IPS-20b (cell line): ENCODE data around the gene SLC35F3.

Experiments
- H3K27ac ChIP-seq: one replicate; pipeline ENCODE4 v1.5.1; 2013; ENCODE audit warnings: low read length
- H3K27me3 ChIP-seq: 2 replicates; pipeline ENCODE4 v1.6.1; 2013; ENCODE audit warnings: mild to moderate bottlenecking, low read length, inconsistent platforms; ENCODE audit not compliant: insufficient read depth
- H3K36me3 ChIP-seq: 2 replicates; pipeline ENCODE4 v1.6.1; 2013; ENCODE audit warnings: low read depth, mild to moderate bottlenecking, inconsistent platforms, low read length, moderate library complexity; ENCODE audit not compliant: insufficient read depth
- H3K4me1 ChIP-seq: 2 replicates; pipeline ENCODE4 v1.6.1; 2013; ENCODE audit warnings: mild to moderate bottlenecking, control low read depth, inconsistent platforms, low read length, moderate library complexity; ENCODE audit not compliant: insufficient read depth
- H3K4me3 ChIP-seq: 2 replicates; pipeline ENCODE4 v1.5.1; 2013; ENCODE audit warnings: mild to moderate bottlenecking, low read length, inconsistent platforms
- H3K9ac ChIP-seq: 2 replicates; pipeline ENCODE4 v1.6.1; 2013; ENCODE audit warnings: low read depth, mild to moderate bottlenecking, inconsistent platforms, low read length, moderate library complexity
- H3K9me3 ChIP-seq: 2 replicates; pipeline ENCODE4 v1.6.1; 2013; ENCODE audit warnings: mild to moderate bottlenecking, low read depth, low read length, inconsistent platforms; ENCODE audit not compliant: insufficient read depth

SLC35F3 gene

GRCh38 chr1:233945979-233946378 lies 41.5 kb downstream of the SLC35F3 start:
- no peak overlapping the region for H3K27ac ChIP-seq
- H3K36me3 ChIP-seq = no peaks in the 10 kb centered on the region
- no peaks in the 10 kb centered on the region for H3K9me3 ChIP-seq
- no peaks in the 10 kb centered on the region for H3K4me1 ChIP-seq
- no peaks in the 10 kb centered on the region for H3K27me3 ChIP-seq
- H3K9ac ChIP-seq = no peak overlapping the region
- H3K4me3 ChIP-seq = no peak overlapping the region

- H3K9ac ChIP-seq = no peak overlapping the region
- H3K9me3 ChIP-seq = no peaks in the 10 kb centered on the region
- no peaks in the 10 kb centered on the region for H3K4me1 ChIP-seq
- H3K36me3 ChIP-seq = no peaks in the 10 kb centered on the region
- H3K4me3 ChIP-seq = no peak overlapping the region
- no peaks in the 10 kb centered on the region for H3K27me3 ChIP-seq
- no peak overlapping the region for H3K27ac ChIP-seq
These were observed 42.2 kb downstream of the SLC35F3 start for GRCh38 chr1:233946724-233947123.

GRCh38 chr1:233951804-233952203 lies 47.3 kb downstream of the SLC35F3 start:
- Histone ChIP-seq H3K4me1 (peaks cover 4% of the 10 kb centered on the region; the same call in 1 of the 2 replicates), H3K9me3 (peaks cover 3% of the 10 kb centered on the region; the same call in 1 of the 2 replicates), H3K27me3 (no peaks in the 10 kb centered on the region), H3K4me3 (no peak overlapping the region), H3K36me3 (no peaks in the 10 kb centered on the region), H3K9ac (no peak overlapping the region), H3K27ac (no peak overlapping the region)

- H3K9ac ChIP-seq = no peak overlapping the region
- no peaks in the 10 kb centered on the region for H3K36me3 ChIP-seq
- H3K4me3 ChIP-seq = no peak overlapping the region
- H3K4me1 ChIP-seq = peaks cover 4% of the 10 kb centered on the region; the same call in 1 of the 2 replicates
- no peaks in the 10 kb centered on the region for H3K9me3 ChIP-seq
- no peak overlapping the region for H3K27ac ChIP-seq
- H3K27me3 ChIP-seq = no peaks in the 10 kb centered on the region
These were observed 53.2 kb downstream of the SLC35F3 start for GRCh38 chr1:233957691-233958090.

- Histone ChIP-seq H3K4me1 (peaks cover 4% of the 10 kb centered on the region; the same call in 1 of the 2 replicates), H3K9me3 (no peaks in the 10 kb centered on the region), H3K27me3 (no peaks in the 10 kb centered on the region), H3K4me3 (no peak overlapping the region), H3K27ac (no peak overlapping the region), H3K36me3 (no peaks in the 10 kb centered on the region), H3K9ac (no peak overlapping the region)
These were observed 54.6 kb downstream of the SLC35F3 start for GRCh38 chr1:233959102-233959501.

GRCh38 chr1:233959971-233960370 lies 55.5 kb downstream of the SLC35F3 start:
- Histone ChIP-seq H3K4me3 (no peak overlapping the region), H3K4me1 (peaks cover 4% of the 10 kb centered on the region; the same call in 1 of the 2 replicates), H3K27me3 (no peaks in the 10 kb centered on the region), H3K9ac (no peak overlapping the region), H3K36me3 (no peaks in the 10 kb centered on the region), H3K27ac (no peak overlapping the region), H3K9me3 (no peaks in the 10 kb centered on the region; the same call in 1 of the 2 replicates)

- Histone ChIP-seq H3K27me3 (no peaks in the 10 kb centered on the region), H3K9me3 (no peaks in the 10 kb centered on the region; the same call in 1 of the 2 replicates), H3K9ac (no peak overlapping the region), H3K36me3 (no peaks in the 10 kb centered on the region), H3K4me1 (peaks cover 1% of the 10 kb centered on the region; the same call in 1 of the 2 replicates), H3K27ac (no peak overlapping the region), H3K4me3 (no peak overlapping the region)
These were observed 55.9 kb downstream of the SLC35F3 start for GRCh38 chr1:233960386-233960785.

- no peaks in the 10 kb centered on the region for H3K27me3 ChIP-seq
- H3K9ac ChIP-seq = no peak overlapping the region
- H3K4me3 ChIP-seq = no peak overlapping the region
- H3K36me3 ChIP-seq = no peaks in the 10 kb centered on the region
- no peaks in the 10 kb centered on the region for H3K4me1 ChIP-seq
- H3K27ac ChIP-seq = no peak overlapping the region
- H3K9me3 ChIP-seq = no peaks in the 10 kb centered on the region; the same call in 1 of the 2 replicates
These were observed 58.4 kb downstream of the SLC35F3 start for GRCh38 chr1:233962878-233963277.

GRCh38 chr1:233965856-233966255 lies 61.4 kb downstream of the SLC35F3 start:
- Histone ChIP-seq H3K36me3 (no peaks in the 10 kb centered on the region), H3K9ac (no peak overlapping the region), H3K9me3 (no peaks in the 10 kb centered on the region; the same call in 1 of the 2 replicates), H3K27ac (no peak overlapping the region), H3K4me1 (no peaks in the 10 kb centered on the region), H3K27me3 (no peaks in the 10 kb centered on the region), H3K4me3 (no peak overlapping the region)

- no peaks in the 10 kb centered on the region for H3K36me3 ChIP-seq
- no peak overlapping the region for H3K9ac ChIP-seq
- H3K4me1 ChIP-seq = no peaks in the 10 kb centered on the region
- no peak overlapping the region for H3K27ac ChIP-seq
- no peaks in the 10 kb centered on the region for H3K27me3 ChIP-seq
- H3K4me3 ChIP-seq = no peak overlapping the region
- H3K9me3 ChIP-seq = no peaks in the 10 kb centered on the region
These were observed 67.3 kb downstream of the SLC35F3 start for GRCh38 chr1:233971753-233972152.

GRCh38 chr1:233972563-233972950 lies 68.1 kb downstream of the SLC35F3 start:
- H3K9ac ChIP-seq = no peak overlapping the region
- H3K36me3 ChIP-seq = no peaks in the 10 kb centered on the region
- H3K4me1 ChIP-seq = no peaks in the 10 kb centered on the region
- no peaks in the 10 kb centered on the region for H3K9me3 ChIP-seq
- no peak overlapping the region for H3K27ac ChIP-seq
- H3K27me3 ChIP-seq = no peaks in the 10 kb centered on the region
- H3K4me3 ChIP-seq = no peak overlapping the region

- no peaks in the 10 kb centered on the region for H3K4me1 ChIP-seq
- no peaks in the 10 kb centered on the region for H3K27me3 ChIP-seq
- no peak overlapping the region for H3K27ac ChIP-seq
- H3K4me3 ChIP-seq = no peak overlapping the region
- H3K9me3 ChIP-seq = no peaks in the 10 kb centered on the region
- H3K9ac ChIP-seq = no peak overlapping the region
- H3K36me3 ChIP-seq = no peaks in the 10 kb centered on the region
These were observed 68.6 kb downstream of the SLC35F3 start for GRCh38 chr1:233972951-233973635.
